ENCODE data around the gene ZDHHC19.

- TF ChIP-seq CTCF (IDR thresholded peaks at IDR 0.05) (no peak), POLR2A (IDR thresholded peaks at IDR 0.05) (no peak)
These were observed 9.4 kb upstream of the ZDHHC19 start for GRCh38 chr3:196220587-196220986.
